HG03439 (cell line): Measurements from ENCODE around the gene UFL1.
A peak's percentile ranks its signal among the peaks of the same experiment; 100 is the strongest.
"Not testable (repeated sequence)": the region's sequence is repeated elsewhere in the genome, so short reads cannot be mapped to it uniquely, and the experiment has no call there.

Experiments
- ATAC-seq: cut with Tn5 transposase; IDR thresholded peaks from one replicate; pipeline ENCODE4 v1.9.1; 2021; ENCODE audit warnings: mild to moderate bottlenecking, moderate library complexity; ENCODE audit not compliant: unreplicated experiment

UFL1 gene

GRCh38 chr6:96521644-96522464 is at the start of gene UFL1:
UFL1 (plus strand) TSS chr6:96521806; CDS start chr6:96521874, 68 bp downstream.
- ATAC-seq, result peak; percentile 99

- not testable (repeated sequence) for ATAC-seq
Measured at GRCh38 chr6:96472291-96472690, 49.3 kb upstream of the UFL1 start.

- no peak for ATAC-seq
Measured at GRCh38 chr6:96478695-96479094, 42.9 kb upstream of the UFL1 start.

GRCh38 chr6:96491926-96492325 is 29.7 kb upstream of the UFL1 start:
- ATAC-seq, result no peak

- ATAC-seq, result no peak
Measured at GRCh38 chr6:96499781-96500180, 21.8 kb upstream of the UFL1 start.

- no peak for ATAC-seq
Measured at GRCh38 chr6:96502915-96503314, 18.7 kb upstream of the UFL1 start.

- ATAC-seq, result no peak
Measured at GRCh38 chr6:96505363-96505762, 16.2 kb upstream of the UFL1 start.

- ATAC-seq, result no peak
Measured at GRCh38 chr6:96509281-96509680, 12.3 kb upstream of the UFL1 start.

GRCh38 chr6:96520171-96521115 is 1.2 kb upstream of the UFL1 start:
- no peak for ATAC-seq

GRCh38 chr6:96521306-96521643 is 331 bp upstream of the UFL1 start:
- ATAC-seq, result peak; percentile 30

GRCh38 chr6:96522465-96523009 is 931 bp downstream of the UFL1 start:
- ATAC-seq, result peak; percentile 24

- ATAC-seq, result no peak
Measured at GRCh38 chr6:96528193-96528592, 6.6 kb downstream of the UFL1 start.

GRCh38 chr6:96532399-96532798 is 10.8 kb downstream of the UFL1 start:
- ATAC-seq, result no peak

- no peak for ATAC-seq
Measured at GRCh38 chr6:96537726-96538125, 16.1 kb downstream of the UFL1 start.

- no peak for ATAC-seq
Measured at GRCh38 chr6:96542702-96543101, 21.1 kb downstream of the UFL1 start.

- ATAC-seq, result no peak
Measured at GRCh38 chr6:96545882-96546281, 24.3 kb downstream of the UFL1 start.

GRCh38 chr6:96547654-96548053 is 26.0 kb downstream of the UFL1 start:
- ATAC-seq, result no peak

- ATAC-seq, result no peak
Measured at GRCh38 chr6:96554558-96554957, 33.0 kb downstream of the UFL1 start.

GRCh38 chr6:96559740-96560139 is 38.1 kb downstream of the UFL1 start:
- not testable (repeated sequence) for ATAC-seq

- no peak for ATAC-seq
Measured at GRCh38 chr6:96562886-96563285, 41.3 kb downstream of the UFL1 start, which contains the start of gene FHL5. FHL5 (plus strand) TSS chr6:96563128; CDS start chr6:96603614, 40,486 bp downstream.

- ATAC-seq, result no peak
Measured at GRCh38 chr6:96563853-96564252, 42.2 kb downstream of the UFL1 start.
